HG03108 (cell line): ENCODE data around the gene GAL3ST2.
A peak's percentile ranks its signal among the peaks of the same experiment; 100 is the strongest.
"Not testable (repeated sequence)": the region's sequence is repeated elsewhere in the genome, so short reads cannot be mapped to it uniquely, and the experiment has no call there.

ENCODE experiments used
- ATAC-seq: cut with Tn5 transposase; IDR thresholded peaks from one replicate; pipeline ENCODE4 v1.9.1; 2021; ENCODE audit warnings: moderate library complexity; ENCODE audit not compliant: unreplicated experiment

GAL3ST2 gene

GRCh38 chr2:241776336-241777169 lies at the start of gene GAL3ST2:
GAL3ST2 (plus strand) TSS chr2:241776822; CDS start chr2:241776956, 134 bp downstream.
- no peak for ATAC-seq

DNA sequence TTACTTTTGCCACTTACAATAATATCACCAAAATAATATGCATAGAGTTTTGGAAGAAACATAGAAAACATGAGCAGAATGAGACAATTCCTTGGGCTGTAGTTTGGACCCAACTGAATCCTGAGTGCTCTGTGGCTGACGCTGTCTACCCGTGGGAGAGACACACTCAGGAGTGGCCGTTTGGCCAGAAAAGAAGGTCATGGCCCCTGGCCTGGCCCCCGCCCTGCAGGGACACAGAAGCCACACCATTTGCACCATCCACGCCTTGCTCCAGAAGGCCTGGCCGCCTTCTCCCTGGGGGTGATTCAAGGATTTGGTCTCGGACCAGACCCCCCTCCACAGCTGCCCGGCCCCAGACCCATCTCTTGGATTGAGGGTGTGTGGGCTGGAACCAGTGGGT lies 48.6 kb upstream of the GAL3ST2 start:
- ATAC-seq = no peak

GRCh38 chr2:241728627-241729026 lies 48.0 kb upstream of the GAL3ST2 start:
- no peak for ATAC-seq

DNA sequence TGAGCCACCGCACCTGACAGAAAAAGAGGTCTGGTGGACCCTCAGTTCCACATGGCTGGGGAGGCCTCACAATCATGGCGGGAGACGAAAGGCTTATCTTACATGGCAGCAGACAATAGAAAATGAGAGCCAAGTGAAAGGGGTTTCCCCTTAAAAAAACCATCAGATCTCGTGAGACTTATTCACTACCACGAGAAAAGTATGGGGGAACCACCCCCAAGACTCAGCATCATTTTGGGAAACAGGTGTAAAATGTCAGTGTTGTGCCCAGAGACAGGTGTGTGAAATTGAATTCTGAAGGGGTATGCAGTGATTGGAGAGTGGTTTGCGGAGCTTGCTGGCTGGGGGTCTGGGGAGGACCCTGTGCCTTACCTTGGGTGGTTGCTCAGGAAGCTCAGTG lies 46.8 kb upstream of the GAL3ST2 start:
- no peak for ATAC-seq

DNA sequence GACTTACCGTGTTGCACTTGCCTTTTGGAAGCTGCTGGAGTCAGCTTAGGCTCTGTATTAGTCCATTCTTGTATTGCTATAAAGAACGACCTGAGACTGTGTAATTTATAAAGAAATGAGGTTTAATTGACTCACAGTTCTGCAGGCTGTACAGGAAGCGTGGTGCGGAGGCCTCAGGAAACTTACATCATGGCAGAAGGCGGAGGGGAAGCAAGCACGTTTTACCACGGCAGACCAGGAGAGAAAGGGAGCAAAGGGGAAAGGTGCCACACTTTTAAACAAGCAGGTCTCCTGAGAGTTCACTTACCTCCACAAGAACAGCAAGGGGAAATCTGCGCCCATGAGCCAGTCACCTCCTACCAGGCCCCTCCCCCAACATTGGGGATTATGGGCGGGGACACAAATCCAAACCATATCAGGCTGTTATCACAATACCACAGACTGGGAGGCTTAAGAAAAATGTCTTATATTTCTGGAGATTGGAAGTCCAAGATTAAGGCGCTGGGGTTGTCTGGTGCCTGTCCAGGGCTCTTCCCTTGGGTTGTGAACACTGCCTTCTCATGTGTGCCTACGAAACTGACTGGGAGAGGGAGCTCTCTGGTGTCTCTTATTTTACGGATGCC lies 45.8 kb upstream of the GAL3ST2 start:
- ATAC-seq = no peak

DNA sequence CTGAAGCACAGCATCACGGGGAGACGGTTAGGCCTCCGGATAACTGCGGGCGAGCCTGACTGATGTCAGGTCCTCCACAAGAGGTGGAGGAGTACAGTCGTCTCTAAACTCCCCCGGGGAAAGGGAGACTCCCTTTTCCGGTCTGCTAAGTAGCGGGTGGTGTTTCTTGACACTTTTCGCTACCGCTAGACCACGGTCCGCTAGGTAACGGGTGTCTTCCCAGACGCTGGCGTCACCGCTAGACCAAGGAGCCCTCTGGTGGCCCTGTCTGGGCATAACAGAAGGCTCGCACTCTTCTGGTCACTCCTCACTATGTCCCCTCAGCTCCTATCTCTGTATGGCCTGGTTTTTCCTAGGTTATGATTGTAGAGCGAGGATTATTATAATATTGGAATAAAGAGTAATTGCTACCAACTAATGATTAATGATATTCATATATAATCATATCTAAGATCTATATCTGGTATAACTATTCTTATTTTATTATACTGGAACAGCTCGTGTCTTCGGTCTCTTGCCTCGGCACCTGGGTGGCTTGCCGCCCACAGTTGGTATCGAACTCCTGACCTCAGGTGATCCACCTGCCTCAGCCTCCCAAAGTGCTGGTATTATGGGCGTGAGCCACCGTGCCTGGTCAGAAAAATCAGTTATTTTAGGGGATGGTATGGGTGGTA lies 44.0 kb upstream of the GAL3ST2 start:
- not testable (repeated sequence) for ATAC-seq

- ATAC-seq = no peak
Measured at GRCh38 chr2:241733391-241734207, 43.0 kb upstream of the GAL3ST2 start.

GRCh38 chr2:241734208-241734466 lies 42.5 kb upstream of the GAL3ST2 start:
- ATAC-seq = no peak

DNA sequence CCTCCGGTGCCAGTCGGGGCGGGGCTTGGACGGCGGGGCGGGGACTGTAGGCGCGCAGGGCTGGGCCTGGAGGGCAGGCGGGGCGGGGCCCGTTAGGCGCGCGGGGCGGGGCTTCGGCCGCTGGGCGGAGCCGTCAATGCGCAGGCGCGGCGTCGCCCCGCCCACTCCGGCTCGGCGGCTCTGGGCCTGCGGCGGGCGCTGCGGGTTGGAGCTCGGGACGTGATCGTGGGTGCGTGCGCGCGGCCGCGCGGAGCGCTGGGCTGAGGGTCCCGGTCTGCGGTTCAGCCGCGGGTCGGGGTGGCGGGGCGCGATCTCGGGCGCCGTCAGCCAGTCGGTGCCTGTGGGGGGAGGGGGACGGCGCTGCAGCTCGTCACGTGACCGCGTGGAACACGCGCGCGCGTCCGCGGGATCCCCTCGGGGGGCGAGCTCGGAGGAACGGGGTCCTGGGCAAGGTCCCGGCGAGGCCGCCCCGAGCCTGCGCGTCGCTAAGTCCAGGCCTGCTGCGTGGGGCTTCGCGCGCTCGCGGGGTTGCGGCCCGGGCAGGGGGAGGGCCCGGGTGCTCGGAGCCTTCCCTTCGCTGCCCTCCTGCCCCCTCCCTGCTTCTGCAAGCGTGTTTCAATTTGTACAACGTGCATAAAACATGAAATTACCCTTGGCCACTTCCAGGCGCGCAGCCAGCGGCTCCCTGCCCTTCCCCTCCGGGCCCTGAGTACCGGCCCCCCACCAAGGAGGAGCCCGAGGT lies 42.0 kb upstream of the GAL3ST2 start, which contains the start of gene D2HGDH:
D2HGDH (plus strand) TSS at position 164 of the 742 bp plus-strand sequence. CDS start 595 bp downstream, outside the sequence.
- ATAC-seq = peak; percentile 74

DNA sequence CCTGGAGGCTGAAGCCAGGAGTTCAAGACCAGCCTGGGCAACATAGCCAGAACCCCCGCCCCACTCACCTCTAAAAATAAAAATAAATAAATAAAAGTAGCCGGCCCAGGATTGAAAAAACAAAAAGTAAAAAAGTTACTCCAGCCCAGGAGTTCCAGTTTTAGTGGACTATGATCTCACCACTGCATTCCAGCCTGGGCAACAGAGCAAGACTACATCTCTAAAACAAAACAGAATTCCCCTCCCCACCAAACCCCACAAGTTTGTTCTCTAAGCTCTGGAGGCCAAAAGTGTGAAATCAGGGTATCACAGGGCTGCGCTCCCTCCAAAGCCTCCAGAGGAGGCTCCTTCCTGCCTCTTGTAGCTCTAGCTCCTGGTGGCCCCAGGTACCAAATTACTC lies 40.5 kb upstream of the GAL3ST2 start:
- ATAC-seq = no peak

- ATAC-seq = no peak
Measured at GRCh38 chr2:241738040-241738686, 38.5 kb upstream of the GAL3ST2 start.

DNA sequence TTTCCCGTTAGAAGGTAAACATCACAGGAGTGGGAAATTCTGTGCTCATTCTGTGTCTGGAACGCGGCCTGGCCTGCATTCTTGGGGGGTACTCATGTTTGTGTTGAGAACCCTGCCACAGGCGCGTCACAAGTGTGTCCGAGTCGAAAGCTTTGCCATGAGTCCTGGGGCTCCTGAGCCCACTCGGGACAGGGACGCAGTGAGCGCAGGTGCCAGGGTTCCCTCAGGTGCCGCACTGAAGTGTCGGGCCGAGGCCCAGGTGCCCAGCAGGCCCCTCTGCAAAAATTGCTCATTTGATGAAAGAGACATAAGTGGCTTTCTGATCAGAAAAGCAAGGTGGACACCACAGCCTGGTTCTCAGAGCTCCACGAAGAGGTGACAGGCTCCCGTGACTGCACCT lies 37.4 kb upstream of the GAL3ST2 start:
- no peak for ATAC-seq

DNA sequence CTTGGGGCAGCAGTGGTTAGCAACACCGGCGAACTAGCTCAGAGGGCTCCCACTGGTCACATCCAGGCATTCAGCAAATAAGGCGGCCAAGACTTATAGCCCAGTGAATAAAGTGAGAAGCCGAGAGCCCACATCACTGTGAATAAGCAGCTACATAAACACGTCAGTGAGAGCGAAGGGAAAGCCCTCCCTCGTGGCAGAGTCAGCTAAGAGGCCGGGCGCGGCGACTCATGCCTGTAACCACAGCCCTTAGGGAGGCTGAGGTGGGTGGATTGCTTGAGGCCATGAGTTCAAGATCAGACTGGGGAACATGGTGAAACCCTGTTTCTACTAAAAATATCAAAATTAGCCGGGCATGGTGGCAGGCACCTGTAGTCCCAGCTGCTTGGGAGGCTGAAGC lies 37.0 kb upstream of the GAL3ST2 start:
- ATAC-seq = no peak

- ATAC-seq = no peak
Measured at GRCh38 chr2:241741016-241741415, 35.6 kb upstream of the GAL3ST2 start.

DNA sequence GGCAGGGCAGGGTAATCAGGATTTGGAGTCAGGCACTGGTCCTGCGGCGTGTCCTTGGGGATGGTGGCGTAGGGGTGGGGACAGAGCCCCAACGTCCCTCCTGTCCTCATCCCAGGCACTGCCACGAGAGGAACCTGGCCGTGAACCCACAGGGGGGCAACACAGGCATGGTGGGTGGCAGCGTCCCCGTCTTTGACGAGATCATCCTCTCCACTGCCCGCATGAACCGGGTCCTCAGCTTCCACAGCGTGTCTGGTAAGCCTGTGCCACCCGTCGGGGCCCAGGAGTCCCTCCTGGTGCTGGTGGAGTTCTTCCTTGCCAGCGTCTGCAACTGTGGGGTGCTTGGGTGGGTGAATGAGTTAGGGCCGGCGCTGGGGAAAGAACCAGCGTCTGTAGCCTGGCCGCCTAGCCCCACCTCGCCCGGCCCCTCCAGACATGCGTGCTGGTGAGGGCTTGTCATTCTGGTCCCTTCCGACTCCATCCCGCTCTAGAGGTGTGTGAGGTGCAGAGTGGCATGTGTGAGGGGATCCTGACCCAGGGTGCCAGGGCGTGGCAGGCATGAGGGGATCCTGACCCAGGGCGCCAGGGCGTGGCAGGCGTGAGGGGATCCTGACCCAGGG lies 34.2 kb upstream of the GAL3ST2 start:
- no peak for ATAC-seq

DNA sequence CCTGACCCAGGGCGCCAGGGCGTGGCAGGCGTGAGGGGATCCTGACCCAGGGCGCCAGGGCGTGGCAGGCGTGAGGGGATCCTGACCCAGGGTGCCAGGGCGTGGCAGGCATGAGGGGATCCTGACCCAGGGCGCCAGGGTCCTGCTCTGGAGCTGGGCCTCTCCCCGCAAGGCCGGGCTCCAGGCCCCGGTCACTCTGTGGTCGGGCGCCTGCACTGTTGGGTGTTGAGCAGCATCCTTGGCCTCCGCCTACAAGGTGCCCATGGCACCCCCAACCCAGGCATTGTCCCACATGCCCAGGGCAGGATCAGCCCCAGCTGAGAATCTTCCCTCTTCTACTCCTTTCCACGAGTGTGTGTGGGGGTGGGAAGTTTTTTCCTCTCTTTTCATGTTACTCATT lies 33.6 kb upstream of the GAL3ST2 start:
- not testable (repeated sequence) for ATAC-seq

DNA sequence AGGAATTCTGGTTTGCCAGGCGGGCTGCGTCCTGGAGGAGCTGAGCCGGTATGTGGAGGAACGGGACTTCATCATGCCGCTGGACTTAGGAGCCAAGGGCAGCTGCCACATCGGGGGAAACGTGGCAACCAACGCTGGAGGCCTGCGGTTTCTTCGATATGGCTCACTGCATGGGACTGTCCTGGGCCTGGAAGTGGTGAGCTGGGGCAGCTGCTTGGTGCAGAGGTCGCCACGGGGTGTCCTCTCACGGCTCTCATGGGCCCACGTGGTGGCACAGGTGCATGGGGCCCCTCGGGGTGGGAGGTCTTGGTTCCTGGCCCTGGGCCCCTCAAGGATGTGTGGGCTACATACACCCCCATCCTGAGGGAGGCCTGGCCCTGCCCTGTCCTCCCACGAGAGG lies 33.0 kb upstream of the GAL3ST2 start:
- no peak for ATAC-seq

- no peak for ATAC-seq
Measured at GRCh38 chr2:241744028-241744754, 32.4 kb upstream of the GAL3ST2 start.

GRCh38 chr2:241745276-241745675 lies 31.3 kb upstream of the GAL3ST2 start:
- ATAC-seq = no peak
